HTERT RPE-1 (cell line): ENCODE data around the gene MYOM1.
"Not testable (repeated sequence)": the region's sequence is repeated elsewhere in the genome, so short reads cannot be mapped to it uniquely, and the experiment has no call there.

Experiments used
- in situ Hi-C: fragments of 300-500 bp; cut with MboI; formaldehyde crosslinking; loops from 4 replicates; pipeline ENCODE4 v1.14.3; 2020; ENCODE audit warnings: low sequenced_read_pairs

The MYOM1 gene

GRCh38 chr18:3041843-3042242, 177.9 kb downstream of the MYOM1 start:
- in situ Hi-C loops, result no loop called here

DNA sequence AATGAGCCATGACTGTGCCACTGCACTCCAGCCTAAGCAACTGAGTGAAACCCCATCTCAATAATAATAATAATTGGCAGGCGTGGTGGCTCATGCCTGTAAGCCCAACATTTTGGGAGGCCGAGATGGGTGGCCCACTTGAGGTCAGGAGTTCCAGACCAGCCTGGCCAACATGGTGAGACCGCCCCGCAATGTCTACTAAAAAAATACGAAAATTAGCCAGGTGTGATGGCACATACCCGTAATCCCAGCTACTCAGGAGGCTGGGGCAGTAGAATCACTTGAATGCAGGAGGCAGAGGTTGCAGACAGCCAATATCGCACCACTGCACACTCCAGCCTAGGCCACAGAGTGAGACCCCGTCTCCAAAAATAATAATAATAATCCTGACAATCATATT, 178.9 kb downstream of the MYOM1 start:
- in situ Hi-C loops, result no loop called here

GRCh38 chr18:3040173-3040572, 179.6 kb downstream of the MYOM1 start:
- in situ Hi-C loops, result no loop called here

DNA sequence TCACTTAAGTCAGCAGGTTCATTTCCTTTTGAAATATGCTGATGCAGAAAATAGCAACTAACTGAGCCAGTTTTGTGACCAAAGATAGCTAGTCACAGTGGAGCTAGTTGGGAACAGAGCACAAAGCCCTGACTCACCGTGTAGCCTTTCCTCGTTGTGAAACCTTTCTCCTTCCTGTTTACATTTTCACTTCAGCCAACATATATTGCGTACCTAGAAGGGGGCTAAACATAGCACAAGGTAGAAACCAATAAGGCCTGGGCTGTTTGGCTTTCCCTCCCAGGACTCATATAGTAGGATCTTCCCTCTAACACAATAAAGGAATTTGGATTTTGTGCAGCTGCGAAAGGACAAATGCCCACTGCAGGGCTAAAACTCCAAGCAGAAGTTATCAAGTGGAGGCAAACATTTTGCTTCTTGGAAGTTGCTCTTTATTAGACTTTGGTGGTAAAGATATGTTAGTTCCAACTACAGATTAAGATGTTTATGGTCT, 182.3 kb downstream of the MYOM1 start:
- in situ Hi-C loops, result no loop called here

GRCh38 chr18:3036108-3036507, 183.7 kb downstream of the MYOM1 start:
- in situ Hi-C loops, result no loop called here

DNA sequence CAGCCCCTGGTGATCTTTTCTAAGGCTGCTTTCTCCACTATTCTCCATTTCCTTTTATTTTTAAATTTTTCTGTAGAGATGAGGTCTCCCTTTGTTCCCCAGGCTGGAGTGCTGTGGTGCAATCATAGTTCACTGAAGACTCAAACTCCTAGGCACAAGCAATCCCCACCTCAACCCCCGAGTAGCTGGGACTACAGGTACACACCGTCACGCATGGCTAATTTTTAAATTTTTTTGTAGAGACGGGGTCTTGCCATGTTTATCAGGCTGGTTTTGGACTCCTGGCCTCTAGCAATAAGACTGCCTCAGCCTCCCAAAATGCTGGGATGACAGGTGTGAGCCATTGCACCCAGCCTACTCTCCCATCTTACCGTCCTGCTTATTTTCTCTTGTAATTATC, 184.1 kb downstream of the MYOM1 start:
- in situ Hi-C loops, result no loop called here

DNA sequence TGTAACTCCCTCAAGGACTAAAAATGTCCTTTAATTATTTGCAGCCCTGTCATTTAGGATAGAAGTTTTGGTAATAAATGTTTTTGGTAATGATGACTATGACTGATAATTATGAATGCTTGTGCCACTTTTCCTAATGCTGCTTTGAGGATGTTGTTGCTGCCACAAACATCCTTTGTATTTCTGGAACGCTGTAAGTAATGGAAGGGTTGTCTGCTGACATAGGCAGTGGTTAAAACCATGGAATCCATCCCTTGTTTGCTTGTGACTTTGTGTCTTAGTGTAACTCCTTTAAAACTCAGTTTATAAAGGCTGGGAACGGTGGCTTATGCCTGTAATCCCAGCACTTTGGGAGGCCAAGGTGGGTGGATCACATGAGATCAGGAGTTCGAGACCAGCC, 187.0 kb downstream of the MYOM1 start:
- in situ Hi-C loops, result no loop called here

GRCh38 chr18:3029215-3029952, 190.4 kb downstream of the MYOM1 start:
- in situ Hi-C loops, result no loop called here

GRCh38 chr18:3028115-3028514, 191.7 kb downstream of the MYOM1 start:
- in situ Hi-C loops, result not testable (repeated sequence)

- in situ Hi-C loops, result no loop called here
Measured at GRCh38 chr18:3027370-3027891, 192.3 kb downstream of the MYOM1 start.

- in situ Hi-C loops, result no loop called here
Measured at GRCh38 chr18:3025544-3025943, 194.2 kb downstream of the MYOM1 start.

- in situ Hi-C loops, result not testable (repeated sequence)
Measured at GRCh38 chr18:3023603-3024002, 196.2 kb downstream of the MYOM1 start.
